Parathyroid adenoma (tissue), 2 donors: ENCODE data around the gene PDPK1.
"Not testable (repeated sequence)": the region's sequence is repeated elsewhere in the genome, so short reads cannot be mapped to it uniquely, and the experiment has no call there.

Experiments used
- H2AFZ ChIP-seq: fragments of 300-600 bp; sonication (generic); one replicate; pipeline ENCODE4 v1.7.0; 2017; ENCODE audit warnings: antibody characterized with exemption, mild to moderate bottlenecking
- H3K27ac ChIP-seq: fragments of 300-600 bp; sonication (generic); one replicate; pipeline ENCODE4 v1.7.0; 2017
- H3K27me3 ChIP-seq: fragments of 300-600 bp; sonication (generic); one replicate; pipeline ENCODE4 v1.7.0; 2017; ENCODE audit warnings: low read length; ENCODE audit not compliant: control insufficient read depth, insufficient read depth
- H3K36me3 ChIP-seq: fragments of 300-600 bp; sonication (generic); one replicate; pipeline ENCODE4 v1.7.0; 2017; ENCODE audit warnings: low read length; ENCODE audit not compliant: control insufficient read depth, insufficient read depth
- H3K4me1 ChIP-seq: fragments of 300-600 bp; sonication (generic); one replicate; pipeline ENCODE4 v1.7.0; 2017; ENCODE audit warnings: control low read depth
- H3K4me2 ChIP-seq: fragments of 300-600 bp; sonication (generic); one replicate; pipeline ENCODE4 v1.7.0; 2017; ENCODE audit warnings: low read length
- H3K4me3 ChIP-seq: fragments of 300-600 bp; sonication (generic); one replicate; pipeline ENCODE4 v1.7.0; 2017; ENCODE audit warnings: low read depth, low read length
- H3K79me2 ChIP-seq: fragments of 300-600 bp; sonication (generic); one replicate; pipeline ENCODE4 v1.7.0; 2017; ENCODE audit warnings: control low read depth
- H3K9ac ChIP-seq: fragments of 300-600 bp; sonication (generic); one replicate; pipeline ENCODE4 v1.7.0; 2017; ENCODE audit warnings: mild to moderate bottlenecking
- H3K9me3 ChIP-seq: fragments of 300-600 bp; sonication (generic); one replicate; pipeline ENCODE4 v1.7.0; 2017; ENCODE audit warnings: low read length; ENCODE audit not compliant: control insufficient read depth
- TF ChIP-seq, protein P1 (sequence below): fragments of 300-600 bp; sonication (generic); IDR thresholded peaks from one replicate; pipeline ENCODE4 v1.7.0; 2017; ENCODE audit warnings: antibody characterized with exemption, mild to moderate bottlenecking
- donor health status: primary hyperparathyroidism.

Gene PDPK1

DNA sequence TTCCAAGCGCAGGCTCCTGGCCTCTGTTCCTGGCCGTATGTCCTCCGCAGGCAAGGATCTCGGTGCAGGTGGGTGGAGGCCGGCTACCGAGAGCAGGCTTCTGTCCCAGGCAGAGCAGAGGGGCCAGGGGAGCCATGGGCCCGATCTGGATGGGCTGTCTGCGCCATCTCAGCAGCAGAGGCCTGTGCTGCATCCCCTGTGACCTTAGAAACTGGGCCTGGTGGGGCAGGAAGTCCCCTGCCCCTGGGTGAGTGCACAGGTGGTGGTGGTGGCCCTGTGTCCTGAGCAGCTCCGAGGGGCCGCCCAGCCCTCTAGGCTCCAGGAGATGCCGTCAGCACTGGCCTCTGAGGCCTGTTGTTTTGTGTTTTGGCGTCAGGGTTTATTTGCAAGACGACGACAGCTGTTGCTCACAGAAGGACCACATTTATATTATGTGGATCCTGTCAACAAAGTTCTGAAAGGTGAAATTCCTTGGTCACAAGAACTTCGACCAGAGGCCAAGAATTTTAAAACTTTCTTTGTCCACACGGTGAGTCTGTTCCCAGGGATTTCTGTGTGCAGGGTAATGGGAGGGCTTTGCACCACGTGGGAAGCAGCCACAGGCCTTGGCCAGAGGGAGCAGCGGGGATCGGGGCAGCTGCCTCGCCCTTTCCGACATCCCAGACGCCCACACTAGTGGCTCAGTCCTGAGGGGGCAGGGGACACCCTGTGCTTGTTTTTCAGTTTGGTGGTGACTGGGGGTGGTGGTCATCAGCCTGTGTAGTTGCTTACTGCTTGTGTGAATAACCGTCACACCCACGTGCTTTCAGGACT lies 59.1 kb downstream of the PDPK1 start:
- Histone ChIP-seq H3K27me3 (no peaks in the 10 kb centered on the region), H3K27ac (no peak overlapping the region), H3K4me2 (no peak overlapping the region), H3K9ac (no peak overlapping the region), H2AFZ (no peak overlapping the region), H3K4me3 (no peak overlapping the region), H3K9me3 (no peaks in the 10 kb centered on the region), H3K36me3 (no peaks in the 10 kb centered on the region), H3K4me1 (no peaks in the 10 kb centered on the region), H3K79me2 (peaks cover 40% of the 10 kb centered on the region)
- TF ChIP-seq, protein P1, sequence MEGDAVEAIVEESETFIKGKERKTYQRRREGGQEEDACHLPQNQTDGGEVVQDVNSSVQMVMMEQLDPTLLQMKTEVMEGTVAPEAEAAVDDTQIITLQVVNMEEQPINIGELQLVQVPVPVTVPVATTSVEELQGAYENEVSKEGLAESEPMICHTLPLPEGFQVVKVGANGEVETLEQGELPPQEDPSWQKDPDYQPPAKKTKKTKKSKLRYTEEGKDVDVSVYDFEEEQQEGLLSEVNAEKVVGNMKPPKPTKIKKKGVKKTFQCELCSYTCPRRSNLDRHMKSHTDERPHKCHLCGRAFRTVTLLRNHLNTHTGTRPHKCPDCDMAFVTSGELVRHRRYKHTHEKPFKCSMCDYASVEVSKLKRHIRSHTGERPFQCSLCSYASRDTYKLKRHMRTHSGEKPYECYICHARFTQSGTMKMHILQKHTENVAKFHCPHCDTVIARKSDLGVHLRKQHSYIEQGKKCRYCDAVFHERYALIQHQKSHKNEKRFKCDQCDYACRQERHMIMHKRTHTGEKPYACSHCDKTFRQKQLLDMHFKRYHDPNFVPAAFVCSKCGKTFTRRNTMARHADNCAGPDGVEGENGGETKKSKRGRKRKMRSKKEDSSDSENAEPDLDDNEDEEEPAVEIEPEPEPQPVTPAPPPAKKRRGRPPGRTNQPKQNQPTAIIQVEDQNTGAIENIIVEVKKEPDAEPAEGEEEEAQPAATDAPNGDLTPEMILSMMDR: no peak

DNA sequence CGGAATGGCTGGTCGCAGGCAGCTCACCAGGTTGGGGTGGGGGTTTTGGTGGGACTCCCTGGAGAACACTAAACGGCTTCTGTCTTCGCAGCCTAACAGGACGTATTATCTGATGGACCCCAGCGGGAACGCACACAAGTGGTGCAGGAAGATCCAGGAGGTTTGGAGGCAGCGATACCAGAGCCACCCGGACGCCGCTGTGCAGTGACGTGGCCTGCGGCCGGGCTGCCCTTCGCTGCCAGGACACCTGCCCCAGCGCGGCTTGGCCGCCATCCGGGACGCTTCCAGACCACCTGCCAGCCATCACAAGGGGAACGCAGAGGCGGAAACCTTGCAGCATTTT lies 59.7 kb downstream of the PDPK1 start:
- Histone ChIP-seq H3K4me1 (no peaks in the 10 kb centered on the region), H3K36me3 (no peaks in the 10 kb centered on the region), H2AFZ (no peak overlapping the region), H3K27me3 (no peaks in the 10 kb centered on the region), H3K9me3 (no peaks in the 10 kb centered on the region), H3K9ac (no peak overlapping the region), H3K4me3 (no peak overlapping the region), H3K27ac (no peak overlapping the region), H3K4me2 (no peak overlapping the region), H3K79me2 (peaks cover 36% of the 10 kb centered on the region)
- TF ChIP-seq, protein P1: no peak

DNA sequence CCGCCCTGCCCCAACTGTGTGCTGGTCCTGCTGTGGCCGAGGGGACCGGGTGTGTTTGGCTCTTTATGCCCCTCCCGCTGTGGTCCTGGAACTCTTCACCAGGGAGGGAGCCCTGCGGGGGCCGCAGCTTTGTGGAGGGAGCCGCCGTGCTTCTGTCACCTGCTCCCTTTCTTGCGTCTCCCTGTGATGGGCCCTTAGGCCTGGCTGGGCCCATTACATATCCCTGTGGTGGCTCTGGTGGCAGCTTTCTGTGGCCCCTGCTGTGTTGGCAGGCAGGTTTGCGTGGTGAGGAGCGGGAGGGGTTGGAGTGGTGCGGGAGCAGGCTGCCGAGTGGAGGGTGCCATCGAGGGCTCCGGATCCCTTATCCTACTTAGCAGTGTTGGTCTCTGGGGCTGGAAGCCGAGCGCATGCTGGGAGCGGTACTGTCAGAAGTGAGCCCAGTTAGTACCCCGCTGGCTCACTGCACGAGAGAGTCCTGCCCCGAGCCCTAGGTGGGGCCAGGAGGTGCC lies 60.4 kb downstream of the PDPK1 start:
- Histone ChIP-seq H3K4me2 (no peak overlapping the region), H3K27me3 (no peaks in the 10 kb centered on the region), H3K79me2 (peaks cover 29% of the 10 kb centered on the region), H3K36me3 (no peaks in the 10 kb centered on the region), H3K4me1 (no peaks in the 10 kb centered on the region), H3K4me3 (no peak overlapping the region), H3K9ac (no peak overlapping the region), H2AFZ (no peak overlapping the region), H3K9me3 (no peaks in the 10 kb centered on the region), H3K27ac (no peak overlapping the region)
- TF ChIP-seq, protein P1: no peak

DNA sequence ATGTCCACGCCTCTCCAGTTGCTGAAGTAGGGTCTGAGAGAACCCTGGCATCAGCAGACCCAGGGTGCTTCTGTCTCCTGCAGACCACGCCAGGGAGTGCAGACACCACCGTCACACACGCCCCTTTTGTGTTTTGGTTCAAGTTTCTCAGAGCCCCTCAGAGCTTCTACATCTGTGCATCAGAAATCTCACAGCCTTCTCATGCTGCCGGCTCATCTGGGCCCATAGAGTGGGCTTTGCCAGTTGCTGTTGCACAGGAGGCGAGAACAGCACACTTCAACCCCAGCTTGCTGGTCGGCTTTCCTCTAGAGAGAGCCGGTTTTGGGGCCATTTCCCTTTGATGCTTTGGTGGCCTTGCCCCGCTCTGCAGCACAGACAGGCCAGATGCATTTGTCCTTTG lies 60.9 kb downstream of the PDPK1 start:
- Histone ChIP-seq H2AFZ (no peak overlapping the region), H3K79me2 (peaks cover 26% of the 10 kb centered on the region), H3K27me3 (no peaks in the 10 kb centered on the region), H3K4me3 (no peak overlapping the region), H3K27ac (no peak overlapping the region), H3K9me3 (no peaks in the 10 kb centered on the region), H3K9ac (no peak overlapping the region), H3K4me2 (no peak overlapping the region), H3K4me1 (no peaks in the 10 kb centered on the region), H3K36me3 (no peaks in the 10 kb centered on the region)
- TF ChIP-seq, protein P1: no peak

DNA sequence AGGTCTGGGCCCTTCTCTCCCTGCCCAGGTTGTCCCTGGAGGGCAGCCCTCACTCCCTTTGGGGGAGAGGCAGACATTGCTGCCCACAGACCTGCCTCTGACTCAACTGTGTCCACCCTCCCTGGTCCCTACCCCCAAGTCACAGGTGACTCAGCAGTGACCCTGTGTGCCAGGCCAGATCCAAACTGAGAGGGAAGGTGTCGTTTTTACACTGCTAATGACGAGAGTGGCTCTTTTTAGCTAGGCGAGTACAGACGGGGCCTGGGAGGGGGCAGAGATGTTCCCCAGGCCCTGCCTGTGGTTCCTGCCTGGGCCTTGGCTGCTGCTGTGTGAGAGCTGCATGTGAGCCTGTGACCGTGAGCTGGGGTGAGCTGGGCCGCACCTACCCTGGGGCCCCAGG lies 61.3 kb downstream of the PDPK1 start:
- peaks cover 26% of the 10 kb centered on the region for H3K79me2 ChIP-seq
- H3K9ac ChIP-seq, H3K9me3 ChIP-seq, H3K27me3 ChIP-seq, H3K4me2 ChIP-seq, H3K27ac ChIP-seq, H3K4me1 ChIP-seq, H2AFZ ChIP-seq, H3K36me3 ChIP-seq, H3K4me3 ChIP-seq: not testable (repeated sequence)

DNA sequence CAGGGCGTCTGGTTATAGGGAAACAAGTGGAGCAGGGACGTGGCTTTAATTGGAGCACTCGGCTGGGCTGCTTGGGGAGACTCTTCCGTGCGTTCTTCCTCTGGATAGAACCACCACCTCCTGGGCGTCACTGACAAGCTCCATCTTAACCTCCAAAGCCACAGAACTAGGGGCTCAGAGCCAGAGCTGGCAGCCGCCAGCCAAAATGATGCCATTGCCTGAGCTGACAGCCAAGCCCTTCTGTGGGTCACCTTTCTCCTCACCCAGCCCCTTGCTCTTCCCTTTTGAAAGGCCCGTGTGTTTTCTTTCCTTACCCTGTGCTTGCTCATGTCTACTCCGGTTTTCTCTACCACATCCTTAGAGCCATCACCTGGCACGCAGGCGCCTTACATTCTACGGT lies 62.0 kb downstream of the PDPK1 start:
- not testable (repeated sequence) for H3K4me2 ChIP-seq, H3K9ac ChIP-seq, H3K36me3 ChIP-seq, H3K4me3 ChIP-seq, H3K27ac ChIP-seq, H2AFZ ChIP-seq, H3K27me3 ChIP-seq, H3K9me3 ChIP-seq, H3K4me1 ChIP-seq
- H3K79me2 ChIP-seq: peaks cover 21% of the 10 kb centered on the region

DNA sequence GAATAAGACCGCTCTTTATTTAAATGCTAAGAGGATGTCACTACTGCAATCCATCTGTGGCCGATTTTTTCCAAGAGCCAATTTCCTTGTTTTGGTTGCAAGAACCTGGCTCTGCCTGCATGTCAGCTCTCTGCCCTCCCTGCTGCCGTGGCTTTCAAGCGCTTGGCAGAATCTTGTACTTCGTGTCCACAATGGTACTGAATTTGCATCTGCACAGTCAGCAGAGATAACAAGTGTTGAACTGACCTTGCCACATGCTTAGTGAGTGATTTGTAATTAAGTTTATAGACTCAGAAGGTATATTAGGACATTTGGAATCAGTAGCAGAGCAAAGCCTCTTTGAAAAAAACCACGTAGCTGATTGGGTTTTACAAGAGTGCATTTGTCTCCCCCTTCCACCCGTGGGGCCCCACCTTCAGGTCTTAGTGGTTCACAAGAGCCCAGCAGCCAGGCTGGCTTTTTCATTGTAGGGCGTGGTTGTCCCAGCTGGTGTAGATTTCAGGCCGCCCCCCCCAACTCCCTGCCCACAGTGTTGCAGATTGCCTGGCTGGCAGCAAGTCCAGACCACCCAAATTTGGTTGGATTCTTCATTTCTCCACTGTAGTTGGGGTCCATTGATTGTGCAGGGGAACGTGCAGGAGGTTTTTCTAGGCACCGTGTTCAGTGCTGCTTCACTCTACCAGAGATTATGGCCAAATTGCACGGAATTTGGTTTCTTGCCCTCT lies 63.6 kb downstream of the PDPK1 start:
- H3K79me2 ChIP-seq: peaks cover 18% of the 10 kb centered on the region
- H3K9me3 ChIP-seq, H3K27me3 ChIP-seq, H3K4me1 ChIP-seq, H3K36me3 ChIP-seq, H3K4me3 ChIP-seq, H3K4me2 ChIP-seq, H2AFZ ChIP-seq, H3K9ac ChIP-seq, H3K27ac ChIP-seq: not testable (repeated sequence)
